LNCaP clone FGC (cell line): ENCODE results near the gene SNRNP25.

Experiments
- DNase-seq: peaks from one replicate; pipeline ENCODE4 v3.0.0-alpha.2; 2011; ENCODE audit warnings: low read depth
- H3K4me3 ChIP-seq: 2 replicates; pipeline ENCODE4 v1.5.1; 2011; ENCODE audit warnings: mild to moderate bottlenecking, low read depth, low read length, control low read depth
- TF ChIP-seq, protein P1 (sequence below): IDR thresholded peaks from 2 replicates; pipeline ENCODE4 v1.5.1; 2012; ENCODE audit warnings: mild to moderate bottlenecking; ENCODE audit not compliant: control insufficient read depth, insufficient read depth; ENCODE audit errors: extremely low read depth

The SNRNP25 gene

DNA sequence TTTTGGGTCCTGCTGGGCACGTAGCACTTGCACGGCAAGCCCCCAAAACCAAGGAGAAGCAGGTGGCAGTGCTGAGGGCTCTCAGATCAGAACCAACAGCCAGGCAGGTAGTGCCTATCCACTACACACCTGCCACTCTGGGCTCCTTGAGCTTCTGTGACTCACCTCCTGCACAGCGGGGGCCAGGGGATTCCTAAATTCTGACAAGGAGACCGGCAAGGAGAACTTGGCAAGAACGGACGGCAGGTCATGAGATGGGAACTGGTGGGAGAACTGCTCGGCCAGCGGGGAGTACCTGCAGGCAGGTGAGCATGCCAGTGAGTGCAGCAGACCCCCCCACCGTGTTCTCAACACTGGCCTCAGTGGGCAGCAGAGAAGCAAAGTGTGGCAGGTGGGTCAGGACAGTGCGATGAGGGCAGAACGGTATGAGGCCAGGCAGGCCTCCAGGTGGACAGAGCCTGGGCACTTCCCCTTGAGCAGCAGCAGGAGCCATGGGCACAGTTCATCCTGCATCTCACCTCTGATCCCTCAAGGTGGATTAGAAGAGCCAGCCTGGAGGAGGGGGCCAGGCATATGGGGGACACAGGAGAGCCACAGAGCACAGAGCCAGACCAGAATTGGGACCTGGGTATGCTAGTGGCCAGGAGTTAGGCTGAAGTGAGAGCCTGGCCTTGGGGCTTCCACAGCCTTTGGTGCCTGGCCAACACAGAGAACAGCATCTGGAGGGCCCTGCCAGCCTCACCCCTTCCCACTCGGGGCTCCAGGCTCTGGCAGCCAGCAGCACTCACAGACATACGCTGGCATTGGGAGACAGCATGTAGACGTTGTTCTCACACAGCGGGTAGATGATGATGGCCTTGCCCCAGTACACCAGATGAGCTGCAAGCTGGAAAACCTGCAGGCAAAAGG, 39.1 kb downstream of the SNRNP25 start:
- no peak overlapping the region for H3K4me3 ChIP-seq
- no peak for DNase-seq

DNA sequence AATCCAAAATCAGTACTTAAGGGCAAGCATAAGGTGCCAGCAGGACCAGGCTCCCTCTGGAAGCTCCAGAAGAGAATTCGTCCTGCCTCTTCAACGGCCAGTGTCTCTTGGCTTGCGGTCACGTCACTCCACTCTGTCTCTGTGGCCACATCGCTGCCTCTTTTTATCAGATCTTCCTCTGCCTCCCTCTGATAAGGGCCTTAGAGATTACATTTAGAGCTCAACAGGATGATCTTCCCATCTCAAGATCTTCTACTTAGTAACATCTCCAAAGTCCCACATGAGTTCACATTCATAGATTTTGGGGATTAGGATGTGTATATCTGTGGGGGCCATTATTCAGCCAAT, 41.3 kb downstream of the SNRNP25 start:
- H3K4me3 ChIP-seq, result no peak overlapping the region
- TF ChIP-seq, protein P1, sequence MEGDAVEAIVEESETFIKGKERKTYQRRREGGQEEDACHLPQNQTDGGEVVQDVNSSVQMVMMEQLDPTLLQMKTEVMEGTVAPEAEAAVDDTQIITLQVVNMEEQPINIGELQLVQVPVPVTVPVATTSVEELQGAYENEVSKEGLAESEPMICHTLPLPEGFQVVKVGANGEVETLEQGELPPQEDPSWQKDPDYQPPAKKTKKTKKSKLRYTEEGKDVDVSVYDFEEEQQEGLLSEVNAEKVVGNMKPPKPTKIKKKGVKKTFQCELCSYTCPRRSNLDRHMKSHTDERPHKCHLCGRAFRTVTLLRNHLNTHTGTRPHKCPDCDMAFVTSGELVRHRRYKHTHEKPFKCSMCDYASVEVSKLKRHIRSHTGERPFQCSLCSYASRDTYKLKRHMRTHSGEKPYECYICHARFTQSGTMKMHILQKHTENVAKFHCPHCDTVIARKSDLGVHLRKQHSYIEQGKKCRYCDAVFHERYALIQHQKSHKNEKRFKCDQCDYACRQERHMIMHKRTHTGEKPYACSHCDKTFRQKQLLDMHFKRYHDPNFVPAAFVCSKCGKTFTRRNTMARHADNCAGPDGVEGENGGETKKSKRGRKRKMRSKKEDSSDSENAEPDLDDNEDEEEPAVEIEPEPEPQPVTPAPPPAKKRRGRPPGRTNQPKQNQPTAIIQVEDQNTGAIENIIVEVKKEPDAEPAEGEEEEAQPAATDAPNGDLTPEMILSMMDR, result no peak
- no peak for DNase-seq

More for the DNA sequence above, 39.1 kb downstream of the SNRNP25 start:
- TF ChIP-seq, protein P1, result no peak

DNA sequence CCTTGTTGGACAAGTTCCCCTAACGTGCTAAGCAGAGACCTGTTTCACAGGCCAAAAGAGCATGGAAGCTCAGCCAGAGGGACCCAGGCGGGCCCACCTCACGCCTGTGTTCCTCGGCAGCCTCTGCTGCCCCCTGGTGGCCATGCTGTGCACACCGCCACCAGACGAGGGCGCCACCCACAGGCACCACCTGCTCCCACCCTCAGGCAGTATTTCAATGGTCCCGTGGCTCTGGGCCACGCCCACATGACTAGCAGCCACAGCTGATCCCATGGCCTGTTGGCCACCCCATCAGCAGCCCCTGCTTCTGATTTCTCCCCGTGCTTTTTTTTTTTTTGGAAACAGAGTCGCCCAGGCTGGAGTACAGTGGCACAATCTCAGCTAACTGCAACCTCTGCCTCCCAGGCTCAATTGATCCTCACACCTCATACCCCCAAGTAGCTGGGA, 43.3 kb downstream of the SNRNP25 start:
- no peak overlapping the region for H3K4me3 ChIP-seq
- TF ChIP-seq, protein P1, result peak; percentile 100
- peak; percentile 27 for DNase-seq

DNA sequence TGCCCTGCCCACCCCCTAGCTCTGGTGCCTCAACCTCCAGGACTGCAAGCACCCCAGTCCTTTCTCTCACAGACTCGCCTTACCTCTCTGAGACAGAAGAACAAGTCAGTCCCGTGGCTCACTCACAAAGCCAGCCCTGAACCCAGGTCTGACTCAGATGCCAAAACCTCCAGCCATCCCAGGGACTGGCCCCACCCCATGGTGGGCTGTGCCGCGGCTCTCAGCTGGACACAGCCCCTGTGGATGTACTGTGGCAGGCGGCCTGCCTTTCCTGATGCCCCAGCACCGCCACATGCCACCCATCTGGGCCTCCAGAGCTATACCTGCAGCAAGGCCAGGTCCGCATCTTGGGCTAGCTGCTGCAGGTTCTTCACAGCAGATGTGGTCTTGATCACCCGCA, 44.2 kb downstream of the SNRNP25 start:
- DNase-seq, result no peak
- TF ChIP-seq, protein P1, result no peak
- H3K4me3 ChIP-seq, result no peak overlapping the region

DNA sequence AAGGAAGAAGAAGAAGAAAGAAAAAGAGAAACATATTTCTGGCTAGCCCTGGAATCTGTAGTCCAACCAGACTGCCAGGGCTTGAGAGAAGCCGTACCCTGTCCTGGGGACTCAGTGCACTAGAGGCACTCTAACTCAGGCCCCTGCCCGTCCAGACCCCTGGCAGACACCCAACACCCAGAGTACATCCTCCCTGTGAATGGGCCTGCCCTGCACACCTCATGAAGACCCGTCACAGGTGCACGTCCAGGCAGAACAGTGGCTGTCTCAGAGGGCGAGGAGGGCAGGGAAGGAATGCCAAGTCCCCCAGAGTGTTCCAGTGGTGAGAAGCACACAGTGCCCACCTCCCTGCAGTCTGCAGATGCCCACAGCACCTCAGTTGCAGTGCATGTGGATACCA, 47.4 kb downstream of the SNRNP25 start:
- TF ChIP-seq, protein P1, result no peak
- H3K4me3 ChIP-seq, result no peak overlapping the region
- no peak for DNase-seq

DNA sequence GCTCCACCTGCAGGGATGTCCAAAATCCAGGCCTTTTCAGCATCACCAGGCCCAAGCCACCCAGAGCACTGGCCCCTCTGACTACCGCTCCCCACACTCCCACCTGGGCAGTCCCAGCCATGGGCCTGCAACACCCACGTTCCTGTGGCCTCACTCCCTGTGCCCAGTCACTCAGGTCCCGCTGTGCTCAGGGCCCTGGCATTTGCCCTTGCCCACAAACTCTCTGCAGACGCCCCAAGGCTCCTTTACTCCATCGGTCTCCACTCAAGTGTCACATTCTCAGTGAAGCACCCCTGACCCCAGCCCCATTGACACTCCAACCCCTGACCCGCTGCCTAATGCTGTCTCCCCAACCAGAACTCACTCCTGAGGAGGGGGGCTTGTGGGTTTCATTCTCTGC, 48.0 kb downstream of the SNRNP25 start:
- no peak overlapping the region for H3K4me3 ChIP-seq
- TF ChIP-seq, protein P1, result no peak
- DNase-seq, result no peak
